ENCODE results near the gene EIF3I. TPM values are rescaled to one million over a fixed set of nuclear protein-coding genes. Genes with fewer than 3 reads are reported as not detected.
"Not testable (repeated sequence)": the region's sequence is repeated elsewhere in the genome, so short reads cannot be mapped to it uniquely, and the experiment has no call there.

Gene EIF3I
- total RNA-seq, 4 donors from 2014 or later, result 98.8 to 211 (median 178) TPM

DNA sequence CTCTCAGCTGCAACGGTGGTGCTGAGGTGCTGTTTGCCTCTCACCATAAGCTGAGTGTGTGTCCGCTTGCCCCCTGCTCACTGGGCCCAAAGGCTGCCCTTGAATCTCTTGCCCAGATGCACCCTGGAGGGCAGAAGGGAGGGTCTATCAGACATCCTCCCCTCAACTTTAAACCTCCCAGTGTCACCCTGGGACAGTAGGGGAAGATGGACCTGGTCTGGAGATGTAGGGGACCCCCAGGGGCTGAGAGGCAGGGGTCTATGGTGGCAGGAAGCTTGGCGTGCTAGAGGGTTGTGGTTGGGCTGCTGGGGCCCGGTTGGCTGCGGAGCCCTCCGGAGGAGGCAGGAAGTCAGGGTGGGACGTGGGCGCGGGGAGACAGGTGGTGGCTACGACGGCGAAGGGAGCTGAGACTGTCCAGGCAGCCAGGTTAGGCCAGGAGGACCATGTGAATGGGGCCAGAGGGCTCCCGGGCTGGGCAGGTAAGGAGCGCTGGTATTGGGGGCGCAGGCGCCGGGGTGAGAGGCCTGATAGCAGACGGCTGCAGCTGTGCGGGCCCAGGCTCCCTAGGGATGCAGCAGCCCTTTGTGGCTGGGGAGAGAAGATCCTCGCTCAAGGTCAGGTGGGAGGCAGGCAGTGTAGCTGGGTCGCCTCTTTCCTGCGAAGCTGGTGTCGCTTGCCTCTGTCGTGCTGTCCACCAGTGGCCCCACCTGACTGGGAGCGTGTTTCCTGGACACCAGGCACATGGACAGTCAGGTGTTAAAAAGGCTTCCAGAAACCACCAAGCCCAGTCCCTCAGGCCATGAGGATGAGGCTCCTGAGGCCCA is 28.9 kb downstream of the EIF3I start, which contains the start of gene LCK:
TSS of gene LCK (plus strand) at position 373 of the 824 bp plus-strand sequence. CDS start 23,065 bp downstream, outside the sequence.
- H3K27me3 ChIP-seq, result no peaks in the 10 kb centered on the region
- no peak for TF ChIP-seq POLR2AphosphoS5 (IDR thresholded peaks at IDR 0.05)
- TF ChIP-seq CTCF (IDR thresholded peaks at IDR 0.05), result no peak
- H3K36me3 ChIP-seq, result no peaks in the 10 kb centered on the region
- H3K27ac ChIP-seq, result peak within 1 kb of the TSS; percentile 40
- H3K4me1 ChIP-seq, result peaks cover 32% of the 10 kb centered on the region
- WGBS, result 84% methylated on average over 22 of the region's 25 CpGs
- H3K4me3 ChIP-seq, result peak within 1 kb of the TSS; percentile 15
- no peak for DNase-seq (ENCODE audit: low spot score in 2 of 2)
- H3K9me3 ChIP-seq, result no peaks in the 10 kb centered on the region

GRCh38 chr1:32255072-32256071 is 33.2 kb downstream of the EIF3I start:
- H3K27ac ChIP-seq, result no peak overlapping the region
- H3K27me3 ChIP-seq, result no peaks in the 10 kb centered on the region
- no peaks in the 10 kb centered on the region for H3K9me3 ChIP-seq
- TF ChIP-seq EP300 (IDR thresholded peaks at IDR 0.05) (no peak), CTCF (IDR thresholded peaks at IDR 0.05) (no peak), POLR2A (IDR thresholded peaks at IDR 0.05) (no peak), POLR2AphosphoS5 (IDR thresholded peaks at IDR 0.05) (no peak)
- 79% methylated on average over 10 of the region's 10 CpGs for WGBS
- peaks cover 3% of the 10 kb centered on the region for H3K4me1 ChIP-seq
- H3K4me3 ChIP-seq, result no peak overlapping the region
- DNase-seq (ENCODE audit: low spot score in 2 of 2), result no peak
- H3K36me3 ChIP-seq, result no peaks in the 10 kb centered on the region

DNA sequence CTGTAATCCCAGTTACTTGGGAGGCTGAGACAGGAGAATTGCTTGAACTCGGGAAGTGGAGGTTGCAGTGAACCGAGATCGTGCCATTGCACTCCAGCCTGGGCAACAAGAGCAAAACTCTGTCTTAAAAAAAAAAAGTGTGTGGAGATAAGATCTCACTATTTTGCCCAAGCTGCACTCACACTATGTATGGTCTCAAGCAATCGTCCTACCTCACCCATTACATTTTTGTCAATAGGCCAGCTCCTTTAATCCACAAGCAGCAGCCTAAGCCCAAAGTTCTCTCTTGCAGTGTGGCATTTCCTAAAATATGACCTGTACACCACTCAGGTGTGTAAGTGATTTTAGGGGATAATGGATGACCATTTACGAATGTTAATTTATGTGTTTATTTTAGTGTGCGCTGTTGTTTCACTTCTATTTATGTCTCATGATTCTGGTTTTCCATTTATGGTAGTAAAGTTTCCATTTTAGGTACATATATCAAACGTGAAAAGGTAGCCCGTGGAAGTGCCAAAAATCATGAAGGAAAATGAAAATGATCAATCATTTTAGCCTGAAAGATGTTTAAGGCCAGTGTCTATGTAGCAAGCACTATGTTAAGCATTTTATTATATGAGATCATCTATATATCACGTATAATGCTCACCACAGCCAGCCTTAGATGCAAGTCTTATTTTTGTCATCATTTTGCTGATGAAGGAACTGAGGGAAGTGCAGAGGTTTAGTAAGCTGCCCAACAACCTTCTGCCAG is 34.4 kb downstream of the EIF3I start:
- no peaks in the 10 kb centered on the region for H3K27me3 ChIP-seq
- TF ChIP-seq POLR2AphosphoS5 (IDR thresholded peaks at IDR 0.05) (no peak), POLR2A (IDR thresholded peaks at IDR 0.05) (no peak), CTCF (IDR thresholded peaks at IDR 0.05) (no peak), EP300 (IDR thresholded peaks at IDR 0.05) (no peak)
- no peaks in the 10 kb centered on the region for H3K4me1 ChIP-seq
- no peaks in the 10 kb centered on the region for H3K9me3 ChIP-seq
- 76% methylated on average over 9 of the region's 9 CpGs for WGBS
- no peak overlapping the region for H3K4me3 ChIP-seq
- no peaks in the 10 kb centered on the region for H3K36me3 ChIP-seq
- no peak for DNase-seq (ENCODE audit: low spot score in 2 of 2)
- no peak overlapping the region for H3K27ac ChIP-seq

DNA sequence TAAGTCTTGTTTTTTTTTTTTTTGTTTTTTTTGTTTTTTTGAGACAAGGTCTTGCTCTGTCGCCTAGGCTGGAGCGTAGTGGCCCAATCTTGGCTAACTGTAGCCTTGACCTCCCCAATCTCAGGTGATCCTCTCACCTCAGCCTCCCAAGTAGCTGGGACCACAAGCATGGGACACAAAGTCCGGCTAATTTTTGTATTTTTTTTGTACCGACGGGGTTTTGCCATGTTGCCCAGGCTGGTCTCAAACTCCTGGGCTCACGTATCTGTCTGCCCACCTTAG is 35.0 kb downstream of the EIF3I start:
- 88% methylated on average over 6 of the region's 6 CpGs for WGBS

DNA sequence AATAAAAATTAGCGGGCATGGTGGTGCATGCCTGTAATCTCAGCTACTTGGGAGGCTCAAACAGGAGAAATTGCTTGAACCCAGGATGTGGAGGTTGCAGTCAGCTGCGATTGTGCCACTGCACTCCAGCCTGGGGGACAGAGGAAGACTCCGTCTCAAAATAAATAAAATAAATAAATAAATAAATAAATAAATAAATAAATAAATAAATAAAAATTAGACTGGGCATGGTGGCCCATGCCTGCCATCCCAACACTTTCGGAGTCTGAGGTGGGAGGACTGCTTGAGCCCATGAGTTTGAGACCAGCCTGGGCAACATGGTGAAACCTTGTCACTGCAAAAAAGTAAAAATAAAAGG is 41.0 kb downstream of the EIF3I start:
- H3K27me3 ChIP-seq; DNase-seq (ENCODE audit: low spot score in 2 of 2); H3K4me3 ChIP-seq; H3K27ac ChIP-seq; H3K4me1 ChIP-seq; H3K36me3 ChIP-seq; H3K9me3 ChIP-seq: not testable (repeated sequence)
- WGBS, result 93% methylated on average over 4 of the region's 4 CpGs

More for the DNA sequence above, 35.0 kb downstream of the EIF3I start:
- H3K4me1 ChIP-seq, result no peaks in the 10 kb centered on the region
- TF ChIP-seq POLR2AphosphoS5 (IDR thresholded peaks at IDR 0.05), result no peak
- no peak for TF ChIP-seq POLR2A (IDR thresholded peaks at IDR 0.05)
- TF ChIP-seq CTCF (IDR thresholded peaks at IDR 0.05), result no peak
- TF ChIP-seq EP300 (IDR thresholded peaks at IDR 0.05), result no peak
- no peaks in the 10 kb centered on the region for H3K9me3 ChIP-seq
- H3K27me3 ChIP-seq, result no peaks in the 10 kb centered on the region
- no peaks in the 10 kb centered on the region for H3K36me3 ChIP-seq
- no peak for DNase-seq (ENCODE audit: low spot score in 2 of 2)
- no peak overlapping the region for H3K4me3 ChIP-seq
- no peak overlapping the region for H3K27ac ChIP-seq
